GM19193 (cell line): Measurements from ENCODE around the gene SRCAP.
A peak's percentile ranks its signal among the peaks of the same experiment; 100 is the strongest.

ENCODE experiments used
- POLR2A ChIP-seq: IDR thresholded peaks from 4 replicates; pipeline ENCODE4 v1.6.1; 2011; ENCODE audit not compliant: insufficient read depth, insufficient read length; ENCODE audit errors: extremely low read depth

Gene SRCAP

GRCh38 chr16:30675143-30675542, 23.8 kb upstream of the SRCAP start:
- TF ChIP-seq POLR2A, result no peak

DNA sequence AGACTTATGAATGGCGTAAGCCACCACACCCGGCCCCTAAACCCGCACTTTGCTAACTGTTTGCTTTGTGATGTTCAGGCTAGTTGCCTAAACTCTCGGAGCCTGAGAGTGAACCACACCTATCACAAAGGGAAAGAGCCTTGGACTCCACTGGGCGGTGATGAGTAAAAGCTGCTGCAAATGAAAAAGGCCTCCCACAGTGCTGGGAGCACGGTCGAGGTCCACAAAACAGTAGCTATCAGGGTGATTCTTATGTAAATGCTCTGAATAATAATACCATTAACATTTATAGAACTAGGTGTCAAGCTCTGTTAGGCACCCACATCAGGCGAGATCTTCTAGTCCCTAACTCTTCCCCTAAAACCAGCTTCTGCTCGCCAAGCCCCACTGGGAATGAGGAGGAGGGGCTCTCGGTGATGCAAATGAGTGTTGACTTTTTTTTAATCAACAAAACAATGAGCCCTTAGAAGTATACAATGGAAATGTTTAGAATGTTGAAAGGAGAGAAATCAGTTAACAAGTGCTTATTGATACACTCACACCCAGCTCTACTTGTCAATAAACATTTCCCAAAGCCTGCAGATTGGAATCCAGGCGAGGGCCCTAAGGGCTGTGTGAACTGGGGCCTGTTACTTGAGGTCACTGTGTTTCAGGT, 20.9 kb upstream of the SRCAP start:
- TF ChIP-seq POLR2A, result no peak

DNA sequence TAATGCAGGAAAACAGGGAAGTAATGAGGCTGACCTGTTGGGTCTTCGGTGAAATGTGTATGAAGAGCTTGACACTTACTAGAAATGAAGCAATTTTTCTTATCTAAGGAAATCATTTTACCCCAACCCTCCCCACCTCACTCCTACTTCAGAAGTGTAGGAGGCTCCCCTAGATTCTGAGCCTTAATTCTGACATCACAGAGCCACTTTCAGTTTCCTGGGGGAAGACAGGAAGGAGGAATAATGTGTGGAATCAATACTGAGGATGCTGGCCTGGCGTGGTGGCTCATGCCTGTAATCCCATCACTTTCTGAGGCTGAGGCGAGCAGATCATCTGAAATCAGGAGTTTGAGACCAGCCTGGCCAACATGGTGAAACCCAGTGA, 20.4 kb upstream of the SRCAP start:
- no peak for TF ChIP-seq POLR2A

DNA sequence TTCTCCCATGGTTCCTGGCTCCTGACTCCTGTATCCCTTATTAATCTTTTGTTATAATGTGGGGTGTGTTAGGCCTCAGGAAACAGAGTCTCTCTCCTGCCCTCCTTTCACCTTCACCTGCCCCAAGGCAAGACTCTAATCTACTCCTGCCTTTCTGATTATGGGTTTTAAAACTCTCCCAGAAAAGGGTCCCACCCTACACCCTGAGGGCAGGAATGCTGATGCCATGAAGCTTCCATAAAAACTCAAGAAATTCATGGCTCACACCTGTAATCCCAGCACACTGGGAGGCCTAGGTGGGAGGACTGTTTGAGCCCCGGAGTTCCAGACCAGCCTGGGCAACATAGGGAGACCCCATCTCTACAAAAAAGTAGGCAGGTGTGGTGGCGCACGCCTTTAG, 18.6 kb upstream of the SRCAP start:
- TF ChIP-seq POLR2A, result no peak

- TF ChIP-seq POLR2A, result no peak
Measured at GRCh38 chr16:30688701-30689100, 10.3 kb upstream of the SRCAP start.

DNA sequence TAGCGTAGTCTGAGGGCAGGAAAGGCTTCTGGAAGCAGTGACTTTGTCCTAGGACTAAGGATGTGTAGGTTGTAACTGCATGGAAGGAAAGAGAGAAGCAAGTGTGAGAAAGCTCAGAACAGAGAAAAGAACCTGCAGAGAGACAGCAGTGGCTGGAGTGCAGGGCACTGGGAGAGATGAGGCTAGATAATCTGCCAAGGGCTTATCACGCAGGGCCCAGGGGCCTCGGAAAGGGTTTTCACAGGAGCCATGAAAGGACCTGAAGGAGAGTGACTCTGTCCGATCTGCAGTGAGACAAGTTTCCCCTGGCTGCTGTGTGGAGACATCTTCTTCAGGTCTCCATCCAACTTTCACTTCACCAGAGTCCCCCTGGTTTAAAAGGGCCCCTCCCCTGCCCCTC, 7.1 kb upstream of the SRCAP start:
- no peak for TF ChIP-seq POLR2A

DNA sequence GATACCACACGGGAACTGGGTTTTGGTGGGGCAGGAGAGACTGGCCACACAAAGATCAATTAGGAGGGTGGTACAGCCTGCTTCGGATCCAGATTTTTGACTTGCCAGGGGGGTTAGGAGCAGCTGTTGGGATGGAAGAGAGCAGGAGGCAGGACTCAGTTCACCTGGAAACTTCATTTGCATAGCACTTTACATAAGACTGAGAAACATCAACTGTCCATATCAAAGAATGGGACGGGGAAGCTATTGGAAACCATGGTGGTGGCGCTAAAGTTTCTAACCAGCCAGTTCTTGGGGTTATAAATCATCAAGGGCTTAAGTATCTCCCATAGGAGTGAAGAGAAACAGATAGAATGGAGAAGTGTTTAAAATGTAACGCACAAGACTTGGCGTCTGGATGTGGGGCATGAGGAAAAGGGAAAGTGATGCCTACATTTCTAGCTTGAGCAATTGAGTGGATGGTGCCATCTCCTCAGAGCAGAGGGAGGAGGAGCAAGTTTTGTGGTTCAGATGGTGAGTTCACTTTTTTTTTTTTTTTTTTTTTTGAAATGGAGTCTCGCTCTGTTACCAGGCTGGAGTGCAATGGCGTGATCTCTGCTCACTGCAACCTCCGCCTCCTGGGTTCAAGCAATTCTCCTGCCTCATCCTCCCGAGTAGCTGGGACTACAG, 6.4 kb upstream of the SRCAP start:
- no peak for TF ChIP-seq POLR2A

GRCh38 chr16:30694926-30695693, 3.9 kb upstream of the SRCAP start:
- no peak for TF ChIP-seq POLR2A

DNA sequence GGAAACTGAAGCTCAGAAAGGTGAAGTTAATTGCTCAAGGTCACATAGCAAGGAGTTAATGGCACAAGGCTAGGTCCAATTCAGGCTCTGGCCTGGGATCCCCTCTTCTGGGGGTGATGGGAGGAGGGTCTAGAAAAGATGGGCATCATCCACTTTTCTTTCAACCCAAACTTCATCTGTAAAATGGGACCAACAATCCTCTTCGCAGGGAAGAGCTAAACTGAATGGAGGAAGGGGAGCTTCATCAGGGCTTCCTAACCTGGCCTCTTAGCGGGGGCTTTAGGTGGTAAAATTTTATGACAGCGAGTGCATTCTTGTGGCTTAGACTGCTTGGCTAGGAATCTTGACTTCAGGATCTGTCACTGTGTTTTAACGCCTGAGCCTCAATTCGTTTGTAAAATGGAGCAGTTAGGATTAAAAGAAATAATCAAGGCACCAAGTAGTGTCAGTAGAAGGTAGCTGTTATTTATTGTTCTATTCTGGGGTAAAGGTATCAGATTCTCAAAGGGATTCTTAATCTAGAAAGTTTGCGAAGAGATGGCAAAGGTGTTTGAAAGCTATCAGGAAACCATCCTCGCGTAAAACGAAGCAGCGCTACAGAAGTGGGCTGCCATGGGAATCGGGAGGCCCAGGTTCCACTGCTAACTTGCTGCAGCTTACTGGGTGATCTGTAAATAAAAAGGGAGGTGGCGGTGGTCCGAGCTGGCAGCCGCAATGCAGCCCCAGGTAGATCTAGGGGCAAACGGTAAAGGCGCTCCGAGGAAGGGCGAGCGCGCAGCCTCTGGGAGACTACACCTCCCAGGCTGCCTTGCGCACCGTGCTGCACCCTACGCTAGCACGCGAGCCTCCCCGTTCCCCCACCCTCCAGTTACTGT, 1.5 kb upstream of the SRCAP start:
- no peak for TF ChIP-seq POLR2A

GRCh38 chr16:30698139-30698815, 694 bp upstream of the SRCAP start:
- peak; percentile 93 for TF ChIP-seq POLR2A

- TF ChIP-seq POLR2A, result no peak
Measured at GRCh38 chr16:30699615-30700099, 686 bp downstream of the SRCAP start.

- TF ChIP-seq POLR2A, result no peak
Measured at GRCh38 chr16:30700491-30700890, 1.5 kb downstream of the SRCAP start.

GRCh38 chr16:30700971-30701370, 2.0 kb downstream of the SRCAP start:
- no peak for TF ChIP-seq POLR2A

DNA sequence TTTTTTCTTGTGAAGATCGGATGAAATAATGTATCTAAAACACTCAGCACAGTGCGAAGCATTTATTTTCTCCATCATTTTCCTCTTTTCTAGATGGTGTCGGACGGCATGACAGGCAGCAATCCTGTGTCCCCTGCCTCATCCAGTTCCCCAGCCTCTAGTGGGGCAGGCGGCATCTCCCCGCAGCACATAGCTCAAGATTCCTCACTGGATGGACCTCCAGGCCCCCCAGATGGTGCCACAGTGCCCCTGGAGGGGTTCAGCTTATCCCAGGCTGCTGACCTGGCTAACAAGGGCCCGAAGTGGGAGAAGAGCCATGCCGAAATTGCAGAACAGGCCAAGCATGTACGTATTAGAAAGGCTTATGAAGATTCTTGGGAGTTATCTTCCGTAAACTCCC, 5.0 kb downstream of the SRCAP start:
- TF ChIP-seq POLR2A, result no peak
